WTC11 (cell line): ENCODE results near the gene SNRNP35.

Experiments used
- ATF2 ChIP-seq: sonication (generic); formaldehyde crosslinking; IDR thresholded peaks from 2 replicates; pipeline ENCODE4 v1.8.1; 2022; ENCODE audit warnings: low read depth, missing genetic modification reagents, borderline replicate concordance
- CTCF ChIP-seq: fragments of 200-600 bp; IDR thresholded peaks from 2 replicates; pipeline ENCODE4 v1.8.0; 2022; ENCODE audit warnings: antibody characterized with exemption
- FOXP4 ChIP-seq: sonication (generic); formaldehyde crosslinking; IDR thresholded peaks from 2 replicates; pipeline ENCODE4 v1.8.0; 2022; ENCODE audit warnings: mild to moderate bottlenecking, missing genetic modification reagents
- MAX ChIP-seq: sonication (generic); formaldehyde crosslinking; IDR thresholded peaks from 2 replicates; pipeline ENCODE4 v1.8.0; 2022; ENCODE audit warnings: mild to moderate bottlenecking, missing genetic modification reagents
- NFYB ChIP-seq: sonication (generic); formaldehyde crosslinking; conservative IDR thresholded peaks from 2 replicates; pipeline ENCODE4 v1.8.0; 2022; ENCODE audit warnings: low read depth, missing genetic modification reagents
- NR2C2 ChIP-seq: sonication (generic); formaldehyde crosslinking; IDR thresholded peaks from 2 replicates; pipeline ENCODE4 v1.8.0; 2022; ENCODE audit warnings: mild to moderate bottlenecking, missing genetic modification reagents
- SP1 ChIP-seq: sonication (generic); formaldehyde crosslinking; conservative IDR thresholded peaks from 2 replicates; pipeline ENCODE4 v1.8.1; 2022; ENCODE audit warnings: missing genetic modification reagents
- TCF7 ChIP-seq: sonication (generic); formaldehyde crosslinking; IDR thresholded peaks from 2 replicates; pipeline ENCODE4 v1.8.0; 2022; ENCODE audit warnings: mild to moderate bottlenecking, low read depth, missing genetic modification reagents, moderate library complexity
- TP53 ChIP-seq: sonication (generic); formaldehyde crosslinking; IDR thresholded peaks from 2 replicates; pipeline ENCODE4 v1.8.1; 2023; ENCODE audit warnings: mild to moderate bottlenecking, missing genetic modification reagents
- USF2 ChIP-seq: sonication (generic); formaldehyde crosslinking; IDR thresholded peaks from 2 replicates; pipeline ENCODE4 v1.8.1; 2023; ENCODE audit warnings: mild to moderate bottlenecking, missing genetic modification reagents, moderate library complexity
- ZBTB21 ChIP-seq: sonication (generic); formaldehyde crosslinking; IDR thresholded peaks from 2 replicates; pipeline ENCODE4 v1.8.1; 2023; ENCODE audit warnings: mild to moderate bottlenecking, missing genetic modification reagents, borderline replicate concordance
- ZNF219 ChIP-seq: sonication (generic); formaldehyde crosslinking; IDR thresholded peaks from 2 replicates; pipeline ENCODE4 v1.8.0; 2023; ENCODE audit warnings: missing genetic modification reagents, mild to moderate bottlenecking, borderline replicate concordance

GRCh38 chr12:123427036-123427769 is 30.7 kb upstream of the SNRNP35 start:
- no peak for TF ChIP-seq ZBTB21
- TF ChIP-seq TCF7 (CRISPR knock-in tag), result no peak
- no peak for TF ChIP-seq MAX
- no peak for TF ChIP-seq CTCF
- TF ChIP-seq FOXP4 (CRISPR knock-in tag), result no peak
- no peak for TF ChIP-seq NR2C2 (CRISPR knock-in tag)
- no peak for TF ChIP-seq ATF2
- no peak for TF ChIP-seq NFYB (CRISPR knock-in tag)
- TF ChIP-seq ZNF219, result no peak
- TF ChIP-seq SP1 (CRISPR knock-in tag), result no peak
- no peak for TF ChIP-seq USF2
- no peak for TF ChIP-seq TP53 (CRISPR knock-in tag)
